GM18502 (cell line): ENCODE measurements around the gene TGFB1I1.
"Not testable (repeated sequence)": the region's sequence is repeated elsewhere in the genome, so short reads cannot be mapped to it uniquely, and the experiment has no call there.

ENCODE experiments used
- ATAC-seq: cut with Tn5 transposase; IDR thresholded peaks from one replicate; pipeline ENCODE4 v1.9.1; 2021; ENCODE audit warnings: mild to moderate bottlenecking; ENCODE audit not compliant: unreplicated experiment, poor library complexity

The TGFB1I1 gene

DNA sequence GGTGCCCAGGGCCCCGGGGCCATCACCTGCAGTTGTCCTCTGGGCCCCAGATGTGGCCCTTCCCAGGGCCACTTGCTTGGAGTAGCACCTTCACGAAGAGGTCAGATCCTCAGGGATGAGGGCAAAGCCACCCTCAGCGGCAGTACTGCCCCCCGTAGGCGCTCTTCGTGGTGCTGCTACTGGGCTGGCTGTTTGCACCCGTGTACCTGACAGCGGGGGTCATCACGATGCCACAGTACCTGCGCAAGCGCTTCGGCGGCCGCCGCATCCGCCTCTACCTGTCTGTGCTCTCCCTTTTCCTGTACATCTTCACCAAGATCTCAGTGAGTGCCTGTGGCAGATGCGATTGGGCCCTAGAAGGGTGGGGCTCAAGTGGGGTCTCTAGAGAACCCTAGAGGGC lies 13.6 kb downstream of the TGFB1I1 start:
- ATAC-seq, result no peak

DNA sequence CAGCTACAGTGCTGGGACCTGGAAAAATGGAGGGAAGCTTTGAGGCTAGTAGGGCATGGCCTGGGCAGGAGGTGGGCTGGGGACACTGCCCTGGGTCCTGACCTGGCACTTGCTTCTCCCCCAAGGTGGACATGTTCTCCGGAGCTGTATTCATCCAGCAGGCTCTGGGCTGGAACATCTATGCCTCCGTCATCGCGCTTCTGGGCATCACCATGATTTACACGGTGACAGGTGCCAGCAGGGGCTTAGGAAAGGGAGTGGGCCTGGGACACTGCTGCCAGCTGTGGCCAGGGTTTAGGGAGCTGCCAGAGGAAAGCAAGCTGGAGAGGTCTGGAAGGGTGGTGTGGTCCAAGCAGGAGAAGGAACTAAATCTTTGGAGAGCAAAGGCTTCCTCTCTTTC lies 14.1 kb downstream of the TGFB1I1 start:
- ATAC-seq, result no peak

DNA sequence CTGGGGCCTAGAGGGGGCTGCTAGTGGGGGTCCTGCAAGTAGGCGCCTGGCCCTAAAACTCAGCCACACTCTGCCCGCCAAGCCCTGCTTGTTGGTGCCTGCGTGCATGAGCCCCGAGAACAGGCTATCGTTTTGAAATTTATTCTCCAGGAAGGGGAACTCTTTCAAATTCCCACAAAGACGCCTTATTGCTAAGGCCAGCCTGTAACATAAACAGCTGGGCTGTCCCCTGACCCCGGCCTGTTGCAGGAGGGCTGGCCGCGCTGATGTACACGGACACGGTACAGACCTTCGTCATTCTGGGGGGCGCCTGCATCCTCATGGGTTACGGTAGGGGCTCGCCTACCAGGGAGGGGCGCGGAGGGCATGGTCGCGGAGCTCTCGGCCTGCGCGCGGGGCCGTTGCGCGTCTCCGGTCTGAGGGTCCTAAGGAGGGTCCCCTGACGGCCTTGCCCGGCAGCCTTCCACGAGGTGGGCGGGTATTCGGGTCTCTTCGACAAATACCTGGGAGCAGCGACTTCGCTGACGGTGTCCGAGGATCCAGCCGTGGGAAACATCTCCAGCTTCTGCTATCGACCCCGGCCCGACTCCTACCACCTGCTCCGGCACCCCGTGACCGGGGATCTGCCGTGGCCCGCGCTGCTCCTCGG lies 15.2 kb downstream of the TGFB1I1 start:
- ATAC-seq, result no peak

DNA sequence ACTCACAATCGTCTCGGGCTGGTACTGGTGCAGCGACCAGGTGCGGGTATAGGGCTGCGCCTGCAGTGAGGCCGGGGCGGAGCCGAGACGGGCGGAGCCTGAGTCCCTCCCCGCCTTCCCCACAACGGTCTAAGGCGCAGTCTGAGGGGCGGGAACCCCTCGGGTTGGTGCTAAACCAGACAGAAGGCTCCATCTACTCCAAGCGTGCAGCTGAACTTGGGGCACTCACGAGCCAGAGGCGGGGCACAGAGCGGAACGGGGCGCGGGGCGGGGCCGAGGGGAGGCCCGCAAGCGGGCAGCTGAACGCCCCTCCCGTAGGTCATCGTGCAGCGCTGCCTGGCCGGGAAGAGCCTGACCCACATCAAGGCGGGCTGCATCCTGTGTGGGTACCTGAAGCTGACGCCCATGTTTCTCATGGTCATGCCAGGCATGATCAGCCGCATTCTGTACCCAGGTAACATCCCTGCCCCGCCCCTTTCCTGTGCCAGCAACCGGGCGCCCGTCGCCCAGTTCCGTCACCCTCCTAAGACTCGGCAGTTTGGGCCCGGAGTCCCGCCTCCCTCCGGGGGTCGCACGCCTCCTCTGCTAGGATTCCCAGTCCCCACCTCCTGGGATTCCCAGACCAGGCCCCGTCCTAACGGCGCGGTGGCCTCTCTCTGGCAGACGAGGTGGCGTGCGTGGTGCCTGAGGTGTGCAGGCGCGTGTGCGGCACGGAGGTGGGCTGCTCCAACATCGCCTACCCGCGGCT lies 15.9 kb downstream of the TGFB1I1 start:
- ATAC-seq, result peak; percentile 88

DNA sequence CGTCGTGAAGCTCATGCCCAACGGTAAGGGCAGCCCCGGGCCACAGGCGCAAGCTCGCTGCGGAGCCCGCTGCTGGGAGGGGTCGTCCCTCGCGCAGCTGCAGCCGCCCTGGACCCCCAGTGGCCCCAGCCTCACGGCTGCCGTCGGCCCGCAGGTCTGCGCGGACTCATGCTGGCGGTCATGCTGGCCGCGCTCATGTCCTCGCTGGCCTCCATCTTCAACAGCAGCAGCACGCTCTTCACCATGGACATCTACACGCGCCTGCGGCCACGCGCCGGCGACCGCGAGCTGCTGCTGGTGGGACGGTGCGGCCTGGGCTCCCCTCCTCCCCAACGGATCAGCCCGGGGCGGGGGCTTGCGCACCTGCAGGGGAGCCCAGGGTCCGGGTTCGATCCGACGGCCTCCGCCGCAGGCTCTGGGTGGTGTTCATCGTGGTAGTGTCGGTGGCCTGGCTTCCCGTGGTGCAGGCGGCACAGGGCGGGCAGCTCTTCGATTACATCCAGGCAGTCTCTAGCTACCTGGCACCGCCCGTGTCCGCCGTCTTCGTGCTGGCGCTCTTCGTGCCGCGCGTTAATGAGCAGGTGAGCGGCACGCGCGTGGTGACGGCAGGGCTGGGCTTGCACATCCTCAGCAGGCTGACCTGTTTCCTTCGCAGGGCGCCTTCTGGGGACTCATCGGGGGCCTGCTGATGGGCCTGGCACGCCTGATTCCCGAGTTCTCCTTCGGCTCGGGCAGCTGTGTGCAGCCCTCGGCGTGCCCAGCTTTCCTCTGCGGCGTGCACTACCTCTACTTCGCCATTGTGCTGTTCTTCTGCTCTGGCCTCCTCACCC lies 16.7 kb downstream of the TGFB1I1 start:
- no peak for ATAC-seq

DNA sequence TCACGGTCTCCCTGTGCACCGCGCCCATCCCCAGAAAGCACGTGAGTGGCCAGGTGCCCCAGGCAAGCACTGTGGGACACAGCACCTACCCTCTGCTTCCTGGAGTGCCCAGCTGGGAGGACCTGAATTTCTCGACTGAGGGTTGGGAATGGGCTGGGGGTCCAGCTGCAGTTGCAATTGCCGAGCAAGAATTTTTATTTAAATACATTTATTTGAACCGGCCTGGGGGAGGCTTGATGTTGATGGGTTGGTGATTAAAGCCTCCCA lies 17.3 kb downstream of the TGFB1I1 start:
- ATAC-seq, result no peak

DNA sequence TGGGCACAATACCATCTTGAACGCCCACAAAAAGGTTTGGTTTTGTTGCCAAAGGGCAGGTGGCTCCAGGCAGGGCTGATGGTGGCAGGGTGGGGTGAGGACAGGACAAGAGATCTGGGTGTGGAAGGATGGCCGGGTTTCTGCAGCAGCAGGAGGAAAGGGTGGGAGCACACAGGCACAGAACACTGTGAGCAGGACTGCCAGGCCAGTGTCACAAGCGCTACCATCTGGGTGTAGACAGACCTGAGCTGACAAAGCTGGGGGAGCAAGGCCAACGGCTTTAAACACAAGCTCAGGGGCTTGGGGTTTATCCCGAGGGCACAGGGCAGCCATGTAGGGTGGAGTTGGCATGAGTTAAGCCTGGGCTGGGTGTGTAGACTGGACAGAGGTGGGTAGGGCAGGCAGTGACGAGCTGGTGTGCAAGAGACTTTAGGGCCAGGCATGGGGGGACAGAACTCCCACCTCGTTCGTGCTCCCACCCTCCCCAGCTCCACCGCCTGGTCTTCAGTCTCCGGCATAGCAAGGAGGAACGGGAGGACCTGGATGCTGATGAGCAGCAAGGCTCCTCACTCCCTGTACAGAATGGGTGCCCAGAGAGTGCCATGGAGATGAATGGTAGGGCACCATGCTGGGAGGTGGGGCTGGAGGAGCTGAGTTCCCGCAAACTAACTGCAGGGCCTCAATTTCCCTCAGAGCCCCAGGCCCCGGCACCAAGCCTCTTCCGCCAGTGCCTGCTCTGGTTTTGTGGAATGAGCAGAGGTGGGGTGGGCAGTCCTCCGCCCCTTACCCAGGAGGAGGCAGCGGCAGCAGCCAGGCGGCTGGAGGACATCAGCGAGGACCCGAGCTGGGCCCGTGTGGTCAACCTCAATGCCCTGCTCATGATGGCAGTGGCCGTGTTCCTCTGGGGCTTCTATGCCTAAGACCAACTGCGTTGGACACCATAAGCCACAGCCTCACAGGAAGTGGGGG lies 17.9 kb downstream of the TGFB1I1 start:
- ATAC-seq, result no peak

DNA sequence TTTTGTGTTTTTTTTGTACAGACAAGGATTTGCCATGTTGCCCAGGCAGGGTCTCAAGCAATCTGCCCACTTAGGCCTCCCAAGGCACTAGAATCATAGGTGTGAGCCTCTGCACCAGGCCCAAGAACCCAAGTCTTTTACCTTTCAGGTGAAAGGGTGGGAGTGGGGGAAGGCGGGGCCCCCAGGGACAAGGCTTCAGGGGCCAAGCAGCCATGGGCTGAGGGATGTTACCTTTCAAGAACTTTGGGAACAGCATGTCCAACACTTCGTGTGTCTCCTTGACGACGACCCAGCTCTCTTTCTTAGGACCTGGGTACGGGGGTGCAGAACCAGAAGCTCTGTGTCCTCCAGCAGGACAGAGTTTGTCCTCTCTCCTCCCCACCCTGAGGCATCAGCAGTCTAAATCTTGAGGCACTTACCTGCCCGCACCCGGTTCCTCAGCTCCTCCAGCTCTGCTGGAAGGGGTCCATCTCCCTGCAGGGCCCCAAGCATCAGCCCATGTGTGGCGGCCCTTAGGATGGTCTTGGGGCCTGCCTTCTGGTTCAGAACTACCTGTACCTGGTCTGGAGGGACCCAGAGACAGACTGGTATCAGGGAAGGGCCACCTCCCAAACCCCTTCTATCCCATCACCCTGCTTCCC lies 19.9 kb downstream of the TGFB1I1 start:
- no peak for ATAC-seq

DNA sequence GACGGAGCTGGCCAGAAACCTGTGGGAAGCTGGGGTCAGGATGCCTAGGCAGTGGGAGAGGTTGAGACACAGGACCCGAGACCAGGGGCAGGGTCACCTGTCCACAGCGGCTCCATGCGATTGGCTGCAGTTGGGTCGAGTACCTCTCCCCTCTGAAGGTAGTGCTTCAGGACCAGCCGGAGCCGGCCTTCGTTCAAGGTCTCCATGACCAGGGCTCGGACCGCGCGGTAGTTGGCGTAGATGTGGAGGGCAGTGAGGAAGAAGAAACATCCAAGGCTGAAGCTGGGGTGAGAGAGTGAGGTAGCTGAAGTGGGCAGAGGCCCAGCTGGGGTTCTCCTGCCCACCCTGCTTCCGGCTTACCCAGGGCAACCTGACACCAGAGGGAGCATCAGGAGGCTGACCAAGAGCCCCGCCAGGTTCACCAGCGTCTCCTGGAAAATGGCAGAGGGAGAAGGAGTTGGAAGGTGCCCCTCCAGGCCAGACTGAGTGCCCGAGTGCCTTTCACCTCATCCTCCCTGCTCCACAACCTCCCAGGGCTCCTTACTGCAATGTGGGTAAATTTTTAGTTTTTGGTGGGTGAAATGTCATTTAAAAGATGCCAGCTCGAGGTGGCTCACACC lies 21.7 kb downstream of the TGFB1I1 start:
- ATAC-seq, result no peak

DNA sequence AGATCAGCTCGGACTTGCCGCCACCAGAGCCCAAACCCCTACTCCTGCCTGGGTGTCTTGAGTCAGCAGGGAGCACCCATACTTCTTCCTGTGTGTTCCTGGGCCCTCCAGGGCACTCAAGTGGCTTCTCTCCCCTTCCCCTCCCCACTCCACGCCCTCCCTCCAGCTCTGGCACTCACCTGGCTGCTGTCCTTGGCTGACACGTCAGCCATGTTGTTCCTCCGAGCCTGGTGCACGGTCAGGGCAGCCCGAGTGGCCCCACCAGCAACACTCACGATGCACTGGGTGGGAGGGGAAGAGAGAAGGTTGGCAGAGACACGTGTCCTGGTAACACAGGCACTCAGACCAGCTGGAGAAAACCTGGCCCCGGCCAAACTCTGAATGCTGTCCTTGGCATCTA lies 24.7 kb downstream of the TGFB1I1 start:
- no peak for ATAC-seq

DNA sequence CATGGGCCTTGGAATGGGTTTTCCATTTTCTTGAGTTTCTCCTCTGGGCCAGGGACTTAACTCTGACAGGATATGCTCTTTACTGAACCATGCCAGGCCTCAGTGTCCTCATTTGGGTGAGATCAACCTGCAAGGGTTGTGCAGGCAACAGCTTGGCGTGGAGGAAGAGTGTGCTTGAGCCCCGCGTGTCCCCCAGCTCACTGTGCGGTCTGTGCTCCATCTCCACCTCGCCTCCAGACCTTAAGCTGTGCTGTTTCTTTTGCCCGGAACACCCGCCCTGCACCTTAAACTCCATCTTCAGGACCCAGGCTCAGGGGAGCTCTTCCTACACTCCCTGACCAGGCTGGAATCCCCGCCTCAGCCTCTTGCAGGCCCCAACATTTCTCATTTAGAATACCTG lies 26.5 kb downstream of the TGFB1I1 start:
- no peak for ATAC-seq

DNA sequence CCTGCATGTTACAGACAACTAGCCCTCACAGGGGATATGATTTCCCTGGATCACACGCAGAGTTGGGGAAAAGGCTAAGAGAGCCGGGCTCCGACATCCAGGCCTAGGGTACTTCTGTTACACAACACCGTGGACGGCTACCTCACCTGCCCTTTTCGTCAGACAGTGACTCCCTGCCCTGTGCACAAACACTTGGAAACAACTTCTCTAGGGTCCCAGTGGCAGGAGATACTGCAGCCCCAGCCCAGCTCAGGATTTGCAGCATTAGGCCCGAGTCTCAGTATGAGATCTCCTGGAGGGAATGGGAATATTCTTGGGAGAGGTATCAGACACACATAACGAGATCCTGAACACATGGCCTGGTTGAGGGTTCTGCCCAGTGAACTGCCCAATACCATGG lies 28.0 kb downstream of the TGFB1I1 start:
- ATAC-seq, result no peak

DNA sequence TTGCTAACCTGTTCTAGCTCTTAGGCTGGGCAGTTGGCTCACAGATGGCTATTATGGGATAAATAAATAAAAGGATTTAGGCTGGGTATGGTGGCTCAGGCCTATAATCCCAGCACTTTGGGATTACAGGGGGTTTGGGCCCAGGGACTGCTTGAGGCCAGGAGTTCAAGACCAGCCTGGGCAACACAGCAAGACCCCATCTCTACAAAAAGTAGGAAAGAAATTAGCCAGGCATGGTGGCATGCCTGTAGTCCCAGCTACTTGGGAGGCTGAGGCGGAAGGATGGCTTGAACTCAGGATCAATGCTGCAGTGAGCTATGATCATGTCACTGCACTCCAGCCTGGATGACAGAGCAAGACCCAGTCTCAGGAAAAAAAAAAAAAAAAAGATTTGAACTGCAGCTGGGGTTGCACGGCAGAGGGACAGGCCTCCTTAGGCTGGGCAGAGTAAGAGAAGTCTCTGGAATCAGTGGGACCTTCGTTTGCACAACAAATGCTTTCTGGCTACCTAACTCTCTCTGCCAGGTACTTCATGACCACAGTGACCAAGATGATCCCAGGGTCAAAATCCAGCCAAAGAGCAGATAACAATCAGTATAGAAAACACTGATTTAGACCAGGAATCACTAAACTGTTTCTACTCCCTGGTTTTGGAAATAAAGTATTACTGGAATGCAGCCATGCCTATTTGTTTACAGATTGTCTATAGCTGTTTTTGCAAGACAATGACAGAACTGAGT lies 29.4 kb downstream of the TGFB1I1 start:
- ATAC-seq, result no peak

DNA sequence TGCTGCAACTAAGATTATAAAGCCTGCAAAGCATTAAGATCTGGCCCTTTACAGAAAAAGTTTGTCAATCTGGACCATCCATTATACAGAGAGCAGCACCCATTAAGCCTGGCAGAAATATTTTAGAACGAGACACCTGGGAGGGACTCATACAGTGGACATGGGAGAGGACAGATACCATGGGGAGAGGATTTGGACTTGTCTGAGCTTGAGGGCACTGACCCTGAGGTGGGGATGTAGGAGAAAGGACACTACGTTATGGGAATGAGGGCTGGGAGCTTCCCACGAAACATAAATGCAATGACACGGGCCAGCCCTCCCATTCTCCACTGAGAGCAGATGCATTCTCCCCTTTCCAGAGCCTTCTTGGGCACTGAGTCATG lies 30.0 kb downstream of the TGFB1I1 start:
- ATAC-seq, result no peak

DNA sequence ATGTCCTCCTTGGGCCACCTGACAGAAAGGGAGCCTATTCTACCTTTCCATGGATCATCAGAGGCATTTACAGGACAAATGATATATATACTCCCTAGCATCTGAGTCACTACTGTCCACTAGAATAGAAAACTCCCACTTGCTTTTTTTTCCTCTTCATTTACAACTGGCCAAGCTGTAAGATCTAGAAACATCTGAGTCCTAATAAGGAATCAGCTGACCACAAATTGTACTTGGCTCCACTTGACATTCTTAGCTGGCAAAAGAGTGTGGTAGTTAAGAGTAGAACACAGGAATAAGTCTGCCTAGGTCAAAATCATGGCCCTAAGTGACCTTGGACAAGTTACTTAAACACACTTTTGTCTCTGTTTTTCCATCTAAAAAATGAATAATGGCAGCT lies 31.0 kb downstream of the TGFB1I1 start:
- ATAC-seq, result no peak

DNA sequence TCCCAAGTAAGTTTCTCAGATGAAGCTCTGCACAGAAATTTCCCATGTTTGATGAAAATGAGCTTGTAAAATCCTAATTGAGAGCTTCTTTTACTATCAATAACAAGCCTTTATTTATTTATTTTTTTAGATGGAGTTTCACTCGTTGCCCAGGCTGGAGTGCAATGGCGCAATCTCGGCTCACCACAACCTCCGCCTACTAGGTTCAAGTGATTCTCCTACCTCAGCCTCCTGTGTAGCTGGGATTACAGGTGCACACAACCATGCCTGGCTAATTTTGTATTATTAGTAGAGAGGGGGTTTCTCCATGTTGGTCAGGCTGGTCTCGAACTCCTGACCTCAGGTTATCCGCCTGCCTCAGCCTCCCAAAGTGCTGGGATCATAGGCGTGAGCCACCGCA lies 31.6 kb downstream of the TGFB1I1 start:
- not testable (repeated sequence) for ATAC-seq

DNA sequence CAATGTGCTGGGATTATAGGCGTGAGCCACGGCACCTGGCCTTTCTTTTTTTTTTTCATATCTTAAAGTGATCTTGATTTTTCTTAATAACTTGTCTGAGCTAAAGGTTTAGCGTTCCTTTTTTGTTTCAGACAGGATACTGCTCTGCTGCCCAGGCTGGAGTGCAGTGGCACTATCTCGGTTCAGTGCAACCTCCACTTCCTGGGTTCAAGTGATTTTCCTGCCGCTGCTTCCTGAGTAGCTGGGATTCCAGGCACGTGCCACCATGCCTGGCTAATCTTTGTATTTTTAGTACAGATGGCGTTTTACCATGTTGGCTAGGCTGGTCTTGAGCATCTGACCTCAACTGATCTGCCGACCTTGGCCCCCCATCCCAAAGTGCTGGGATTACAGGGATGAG lies 32.2 kb downstream of the TGFB1I1 start:
- ATAC-seq, result no peak

DNA sequence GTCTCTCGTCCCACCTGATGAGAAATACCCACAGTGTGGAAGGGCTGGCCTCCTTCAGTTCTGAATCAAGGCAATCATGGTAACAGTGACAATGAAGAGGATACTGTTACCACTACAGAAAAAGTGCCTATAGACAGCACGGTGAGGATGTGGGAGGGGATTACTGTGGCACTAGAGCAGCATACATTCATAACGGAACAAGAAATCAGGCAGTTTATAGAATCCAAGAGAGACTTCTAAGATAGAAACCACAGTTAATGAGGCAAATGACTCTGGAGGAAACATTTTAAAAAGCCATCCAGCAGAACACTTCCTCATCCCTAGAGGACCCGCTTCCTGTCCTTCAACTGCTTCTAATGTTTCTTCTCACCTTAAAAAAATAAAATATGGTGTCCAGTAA lies 33.5 kb downstream of the TGFB1I1 start:
- ATAC-seq, result peak; percentile 57

DNA sequence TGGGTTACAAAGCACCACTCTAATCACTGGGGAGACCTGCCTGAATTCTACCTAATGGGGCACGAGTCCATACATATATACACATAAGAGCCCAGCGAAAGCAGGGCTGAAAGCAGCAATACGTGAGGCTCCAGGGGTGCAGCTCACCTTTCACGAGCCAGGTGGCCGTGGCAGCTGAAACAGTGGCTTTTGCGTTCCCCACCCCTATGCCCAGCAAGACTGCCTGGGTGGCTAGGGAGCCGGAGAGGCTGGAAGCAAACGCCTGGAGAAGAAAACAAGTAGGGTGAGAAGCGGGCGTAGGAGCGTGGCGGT lies 35.6 kb downstream of the TGFB1I1 start:
- peak; percentile 0 for ATAC-seq
